Loucy (cell line): ENCODE results near the gene CNKSR3.

ENCODE experiments used
- CTCF ChIP-seq: fragments of 200-600 bp; sonication (generic); conservative IDR thresholded peaks from 2 replicates; pipeline ENCODE4 v1.5.1; 2014; ENCODE audit warnings: mild to moderate bottlenecking, antibody characterized with exemption, low read length
- EZH2phosphoT487 ChIP-seq: fragments of 200-600 bp; IDR thresholded peaks from 2 replicates; pipeline ENCODE4 v1.6.1; 2018; ENCODE audit warnings: antibody characterized with exemption, mild to moderate bottlenecking, moderate library complexity, borderline replicate concordance

- TF ChIP-seq CTCF (no peak), EZH2phosphoT487 (no peak)
Measured at GRCh38 chr6:154377726-154378125, 132.8 kb downstream of the CNKSR3 start.
